KMS-11 (cell line): Measurements from ENCODE around the gene TMEM132C.
"Not testable (repeated sequence)": the region's sequence is repeated elsewhere in the genome, so short reads cannot be mapped to it uniquely, and the experiment has no call there.

ENCODE experiments used
- H2AFZ ChIP-seq: fragments of 200-600 bp; sonication (generic); 2 replicates; pipeline ENCODE4 v1.6.1; 2016; ENCODE audit warnings: antibody characterized with exemption, mixed run types, low read depth
- H3K27ac ChIP-seq: fragments of 200-600 bp; sonication (generic); 2 replicates; pipeline ENCODE4 v1.6.1; 2016; ENCODE audit warnings: mild to moderate bottlenecking, mixed run types
- H3K27me3 ChIP-seq: fragments of 200-600 bp; sonication (generic); 2 replicates; pipeline ENCODE4 v1.6.1; 2017; ENCODE audit warnings: mild to moderate bottlenecking, low read depth, mixed run types, moderate library complexity; ENCODE audit not compliant: insufficient read depth
- H3K36me3 ChIP-seq: fragments of 200-600 bp; sonication (generic); 2 replicates; pipeline ENCODE4 v1.6.1; 2017; ENCODE audit warnings: mild to moderate bottlenecking, mixed run types; ENCODE audit not compliant: insufficient read depth
- H3K4me1 ChIP-seq: fragments of 200-600 bp; sonication (generic); 2 replicates; pipeline ENCODE4 v1.6.1; 2016; ENCODE audit warnings: mild to moderate bottlenecking, low read depth, mixed run types; ENCODE audit not compliant: poor library complexity, severe bottlenecking
- H3K4me2 ChIP-seq: fragments of 200-600 bp; sonication (generic); 2 replicates; pipeline ENCODE4 v1.7.0; 2016; ENCODE audit warnings: mild to moderate bottlenecking, mixed run types
- H3K4me3 ChIP-seq: fragments of 200-600 bp; sonication (generic); IDR thresholded peaks from 2 replicates; pipeline ENCODE4 v1.6.1; 2017; ENCODE audit warnings: low read depth, low read length, mixed read lengths; ENCODE audit not compliant: insufficient read depth
- H3K79me2 ChIP-seq: fragments of 200-600 bp; sonication (generic); 2 replicates; pipeline ENCODE4 v1.6.1; 2016; ENCODE audit warnings: low read depth, mixed run types; ENCODE audit not compliant: insufficient read depth
- H3K9ac ChIP-seq: fragments of 200-600 bp; sonication (generic); 2 replicates; pipeline ENCODE4 v1.6.1; 2016; ENCODE audit warnings: mild to moderate bottlenecking, mixed run types
- H4K20me1 ChIP-seq: fragments of 200-600 bp; sonication (generic); 2 replicates; pipeline ENCODE4 v1.6.1; 2016; ENCODE audit warnings: mild to moderate bottlenecking, mixed run types; ENCODE audit not compliant: insufficient read depth
- CTCF ChIP-seq: fragments of 200-600 bp; sonication (generic); conservative IDR thresholded peaks from 2 replicates; pipeline ENCODE4 v1.6.1; 2017; ENCODE audit warnings: low read depth, mild to moderate bottlenecking, antibody characterized with exemption, low read length, moderate library complexity, mixed read lengths

TMEM132C gene

GRCh38 chr12:128250096-128250495 is 16.9 kb upstream of the TMEM132C start:
- Histone ChIP-seq H2AFZ (no peak overlapping the region), H3K4me1 (no peaks in the 10 kb centered on the region), H3K36me3 (no peaks in the 10 kb centered on the region), H3K79me2 (no peaks in the 10 kb centered on the region), H4K20me1 (no peaks in the 10 kb centered on the region), H3K4me3 (no peak overlapping the region), H3K27ac (no peak overlapping the region), H3K4me2 (no peak overlapping the region), H3K9ac (no peak overlapping the region), H3K27me3 (no peaks in the 10 kb centered on the region)
- TF ChIP-seq CTCF = no peak

- H2AFZ ChIP-seq, H3K4me1 ChIP-seq, H3K79me2 ChIP-seq, H4K20me1 ChIP-seq, H3K4me3 ChIP-seq, H3K4me2 ChIP-seq, H3K9ac ChIP-seq, H3K27ac ChIP-seq, H3K36me3 ChIP-seq, H3K27me3 ChIP-seq: not testable (repeated sequence)
These were observed 13.1 kb upstream of the TMEM132C start for GRCh38 chr12:128253829-128254228.

- Histone ChIP-seq H4K20me1 (no peaks in the 10 kb centered on the region), H3K4me3 (no peak overlapping the region), H3K79me2 (no peaks in the 10 kb centered on the region), H3K36me3 (no peaks in the 10 kb centered on the region), H3K27me3 (no peaks in the 10 kb centered on the region), H3K4me1 (no peaks in the 10 kb centered on the region), H3K27ac (no peak overlapping the region), H3K9ac (no peak overlapping the region), H2AFZ (no peak overlapping the region), H3K4me2 (no peak overlapping the region)
- no peak for TF ChIP-seq CTCF
These were observed 8.0 kb upstream of the TMEM132C start for GRCh38 chr12:128258866-128259555.

- H2AFZ ChIP-seq = no peak overlapping the region
- H3K4me3 ChIP-seq = no peak overlapping the region
- TF ChIP-seq CTCF = peak; percentile 74
- H4K20me1 ChIP-seq = no peaks in the 10 kb centered on the region
- no peak overlapping the region for H3K9ac ChIP-seq
- no peak overlapping the region for H3K27ac ChIP-seq
- H3K27me3 ChIP-seq = no peaks in the 10 kb centered on the region
- no peaks in the 10 kb centered on the region for H3K36me3 ChIP-seq
- no peak overlapping the region for H3K4me2 ChIP-seq
- H3K79me2 ChIP-seq = no peaks in the 10 kb centered on the region
- H3K4me1 ChIP-seq = no peaks in the 10 kb centered on the region
These were observed 7.4 kb upstream of the TMEM132C start for GRCh38 chr12:128259556-128260070.

- Histone ChIP-seq H3K4me3 (no peak overlapping the region), H4K20me1 (no peaks in the 10 kb centered on the region), H3K9ac (no peak overlapping the region), H3K4me2 (no peak overlapping the region), H3K36me3 (no peaks in the 10 kb centered on the region), H3K27ac (no peak overlapping the region), H3K27me3 (no peaks in the 10 kb centered on the region), H2AFZ (no peak overlapping the region), H3K79me2 (no peaks in the 10 kb centered on the region), H3K4me1 (no peaks in the 10 kb centered on the region)
- TF ChIP-seq CTCF = no peak
These were observed 5.2 kb upstream of the TMEM132C start for GRCh38 chr12:128261757-128262156.
